ENCODE results near the gene CARMIL1.

DNA sequence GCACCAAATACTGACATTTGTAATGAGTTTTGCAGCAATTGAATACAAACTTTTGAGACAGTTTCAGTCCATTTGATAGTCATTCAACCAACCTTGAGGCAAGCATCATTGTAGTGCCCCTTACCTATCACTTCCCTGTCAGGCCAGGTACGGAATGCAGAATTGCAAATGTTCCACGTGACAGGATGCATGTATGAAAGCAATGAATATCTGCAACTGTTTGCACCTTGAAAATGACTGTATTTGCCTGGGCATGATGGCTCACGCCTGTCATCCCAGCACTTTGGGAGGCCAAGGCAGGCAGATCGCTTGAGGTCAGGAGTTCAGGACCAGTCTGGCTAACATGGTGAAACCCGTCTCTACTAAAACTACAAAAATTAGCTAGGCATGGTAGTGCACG is 226.8 kb downstream of the CARMIL1 start:
- TF ChIP-seq, protein P1, sequence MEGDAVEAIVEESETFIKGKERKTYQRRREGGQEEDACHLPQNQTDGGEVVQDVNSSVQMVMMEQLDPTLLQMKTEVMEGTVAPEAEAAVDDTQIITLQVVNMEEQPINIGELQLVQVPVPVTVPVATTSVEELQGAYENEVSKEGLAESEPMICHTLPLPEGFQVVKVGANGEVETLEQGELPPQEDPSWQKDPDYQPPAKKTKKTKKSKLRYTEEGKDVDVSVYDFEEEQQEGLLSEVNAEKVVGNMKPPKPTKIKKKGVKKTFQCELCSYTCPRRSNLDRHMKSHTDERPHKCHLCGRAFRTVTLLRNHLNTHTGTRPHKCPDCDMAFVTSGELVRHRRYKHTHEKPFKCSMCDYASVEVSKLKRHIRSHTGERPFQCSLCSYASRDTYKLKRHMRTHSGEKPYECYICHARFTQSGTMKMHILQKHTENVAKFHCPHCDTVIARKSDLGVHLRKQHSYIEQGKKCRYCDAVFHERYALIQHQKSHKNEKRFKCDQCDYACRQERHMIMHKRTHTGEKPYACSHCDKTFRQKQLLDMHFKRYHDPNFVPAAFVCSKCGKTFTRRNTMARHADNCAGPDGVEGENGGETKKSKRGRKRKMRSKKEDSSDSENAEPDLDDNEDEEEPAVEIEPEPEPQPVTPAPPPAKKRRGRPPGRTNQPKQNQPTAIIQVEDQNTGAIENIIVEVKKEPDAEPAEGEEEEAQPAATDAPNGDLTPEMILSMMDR (conservative IDR thresholded peaks at IDR 0.05; ENCODE audit: low read length) = no peak
- TF ChIP-seq EZH2phosphoT487 (IDR thresholded peaks at IDR 0.05; ENCODE audit: borderline replicate concordance) = no peak
